IgD-negative memory B cell (primary cell): Measurements from ENCODE around the gene WDFY3. TPM values are rescaled to one million over a fixed set of nuclear protein-coding genes. Genes with fewer than 3 reads are reported as not detected.

Experiments
- H3K27ac Mint-ChIP-seq, 3 donors: one replicate each; pipeline ENCODE4 v1.8.0; 2020 to 2022; ENCODE audit warnings: mild to moderate bottlenecking in 3 of 3, mixed read lengths in 3 of 3, moderate library complexity in 1 of 3
- H3K27me3 Mint-ChIP-seq: one replicate; pipeline ENCODE4 v1.8.0; 2021; ENCODE audit warnings: mixed read lengths
- H3K36me3 Mint-ChIP-seq: one replicate; pipeline ENCODE4 v1.8.0; 2020; ENCODE audit warnings: mild to moderate bottlenecking, mixed read lengths
- H3K4me1 Mint-ChIP-seq, 3 donors: one replicate each; pipeline ENCODE4 v1.8.0; 2020 to 2022; ENCODE audit warnings: mixed read lengths in 3 of 3, mild to moderate bottlenecking in 1 of 3
- H3K4me3 Mint-ChIP-seq, 4 donors: one replicate each; pipeline ENCODE4 v1.8.0; 2020 to 2022; ENCODE audit warnings: mild to moderate bottlenecking in 4 of 4, mixed read lengths in 4 of 4, moderate library complexity in 3 of 4
- H3K9me3 Mint-ChIP-seq, 3 donors: one replicate each; pipeline ENCODE4 v1.8.0; 2020 to 2021; ENCODE audit warnings: mixed read lengths in 3 of 3, mild to moderate bottlenecking in 1 of 3
- polyA plus RNA-seq: library from polyadenylated mRNA; unstranded; fragments of 300-500 nt; fragmentation: Illumina TruSeq; gene quantifications from one replicate; pipeline ENCODE4 v1.2.3, GENCODE V29; 2021

WDFY3 gene
- polyA plus RNA-seq, 1 donor from 2014 or later = not detected

- H3K4me3 Mint-ChIP-seq = no peak overlapping the region
- peaks cover 12% of the 10 kb centered on the region for H3K27me3 Mint-ChIP-seq
- no peak overlapping the region for H3K27ac Mint-ChIP-seq
- H3K9me3 Mint-ChIP-seq = peaks cover 0 to 3% (median 0%) of the 10 kb centered on the region in 3 donors
- no peaks in the 10 kb centered on the region for H3K4me1 Mint-ChIP-seq
- H3K36me3 Mint-ChIP-seq = no peaks in the 10 kb centered on the region
Observed at GRCh38 chr4:84958434-84958833, 8.1 kb downstream of the WDFY3 start.

- H3K4me3 Mint-ChIP-seq = no peak overlapping the region
- peaks cover 0 to 3% (median 0%) of the 10 kb centered on the region in 3 donors for H3K9me3 Mint-ChIP-seq
- no peaks in the 10 kb centered on the region for H3K36me3 Mint-ChIP-seq
- peaks cover 11% of the 10 kb centered on the region for H3K27me3 Mint-ChIP-seq
- no peak overlapping the region for H3K27ac Mint-ChIP-seq
- no peaks in the 10 kb centered on the region for H3K4me1 Mint-ChIP-seq
Observed at GRCh38 chr4:84957514-84958420, 8.7 kb downstream of the WDFY3 start.

GRCh38 chr4:84956014-84956413 lies 10.5 kb downstream of the WDFY3 start:
- no peak overlapping the region for H3K27ac Mint-ChIP-seq
- H3K36me3 Mint-ChIP-seq = no peaks in the 10 kb centered on the region
- no peaks in the 10 kb centered on the region for H3K4me1 Mint-ChIP-seq
- H3K9me3 Mint-ChIP-seq = peaks cover 0 to 3% (median 0%) of the 10 kb centered on the region in 3 donors
- H3K27me3 Mint-ChIP-seq = peaks cover 4% of the 10 kb centered on the region
- H3K4me3 Mint-ChIP-seq = no peak overlapping the region

GRCh38 chr4:84954982-84955567 lies 11.4 kb downstream of the WDFY3 start:
- Mint-ChIP-seq H3K4me1 (no peaks in the 10 kb centered on the region), H3K27me3 (peaks cover under 1% of the 10 kb centered on the region), H3K36me3 (no peaks in the 10 kb centered on the region), H3K9me3 (peaks cover 0 to under 1% (median 0%) of the 10 kb centered on the region in 3 donors), H3K27ac (peak overlapping the region in 1 of 3 donors; percentile 47), H3K4me3 (no peak overlapping the region)

- Mint-ChIP-seq H3K4me1 (no peaks in the 10 kb centered on the region), H3K27me3 (no peaks in the 10 kb centered on the region), H3K4me3 (no peak overlapping the region), H3K36me3 (no peaks in the 10 kb centered on the region), H3K27ac (no peak overlapping the region), H3K9me3 (peaks cover 0 to 2% (median 0%) of the 10 kb centered on the region in 3 donors)
Observed at GRCh38 chr4:84952776-84953175, 13.7 kb downstream of the WDFY3 start.

GRCh38 chr4:84952004-84952403 lies 14.5 kb downstream of the WDFY3 start:
- H3K27me3 Mint-ChIP-seq = no peaks in the 10 kb centered on the region
- no peaks in the 10 kb centered on the region for H3K36me3 Mint-ChIP-seq
- H3K4me1 Mint-ChIP-seq = no peaks in the 10 kb centered on the region
- H3K27ac Mint-ChIP-seq = no peak overlapping the region
- no peak overlapping the region for H3K4me3 Mint-ChIP-seq
- H3K9me3 Mint-ChIP-seq = peaks cover 0 to 2% (median 0%) of the 10 kb centered on the region in 3 donors

GRCh38 chr4:84948056-84948455 lies 18.4 kb downstream of the WDFY3 start:
- no peaks in the 10 kb centered on the region for H3K36me3 Mint-ChIP-seq
- H3K9me3 Mint-ChIP-seq = peaks cover 0 to 2% (median under 1%) of the 10 kb centered on the region in 3 donors
- H3K4me1 Mint-ChIP-seq = no peaks in the 10 kb centered on the region
- H3K27ac Mint-ChIP-seq = no peak overlapping the region
- H3K27me3 Mint-ChIP-seq = no peaks in the 10 kb centered on the region
- H3K4me3 Mint-ChIP-seq = no peak overlapping the region

- peaks cover 2 to 13% (median 8%) of the 10 kb centered on the region in 3 donors for H3K9me3 Mint-ChIP-seq
- H3K27me3 Mint-ChIP-seq = no peaks in the 10 kb centered on the region
- H3K27ac Mint-ChIP-seq = no peak overlapping the region
- no peaks in the 10 kb centered on the region for H3K36me3 Mint-ChIP-seq
- H3K4me1 Mint-ChIP-seq = no peaks in the 10 kb centered on the region
- H3K4me3 Mint-ChIP-seq = no peak overlapping the region
Observed at GRCh38 chr4:84944947-84945346, 21.5 kb downstream of the WDFY3 start.

GRCh38 chr4:84940960-84941359 lies 25.5 kb downstream of the WDFY3 start:
- no peaks in the 10 kb centered on the region for H3K36me3 Mint-ChIP-seq
- H3K27me3 Mint-ChIP-seq = no peaks in the 10 kb centered on the region
- H3K4me1 Mint-ChIP-seq = no peaks in the 10 kb centered on the region
- no peak overlapping the region for H3K4me3 Mint-ChIP-seq
- peaks cover 4 to 13% (median 10%) of the 10 kb centered on the region in 3 donors for H3K9me3 Mint-ChIP-seq
- no peak overlapping the region for H3K27ac Mint-ChIP-seq

GRCh38 chr4:84939113-84939512 lies 27.4 kb downstream of the WDFY3 start:
- Mint-ChIP-seq H3K36me3 (no peaks in the 10 kb centered on the region), H3K4me3 (no peak overlapping the region), H3K27me3 (no peaks in the 10 kb centered on the region), H3K9me3 (peaks cover 4 to 13% (median 10%) of the 10 kb centered on the region in 3 donors), H3K4me1 (no peaks in the 10 kb centered on the region), H3K27ac (no peak overlapping the region)

GRCh38 chr4:84938316-84938715 lies 28.2 kb downstream of the WDFY3 start:
- H3K4me3 Mint-ChIP-seq = no peak overlapping the region
- no peaks in the 10 kb centered on the region for H3K27me3 Mint-ChIP-seq
- no peaks in the 10 kb centered on the region for H3K4me1 Mint-ChIP-seq
- peaks cover 1% of the 10 kb centered on the region for H3K36me3 Mint-ChIP-seq
- H3K27ac Mint-ChIP-seq = no peak overlapping the region
- H3K9me3 Mint-ChIP-seq = peaks cover 4 to 13% (median 10%) of the 10 kb centered on the region in 3 donors

- Mint-ChIP-seq H3K4me1 (peaks cover 0 to 1% (median under 1%) of the 10 kb centered on the region in 3 donors), H3K27ac (no peak overlapping the region), H3K9me3 (peaks cover 4 to 10% (median 8%) of the 10 kb centered on the region in 3 donors), H3K27me3 (no peaks in the 10 kb centered on the region), H3K36me3 (peaks cover 1% of the 10 kb centered on the region), H3K4me3 (no peak overlapping the region)
Observed at GRCh38 chr4:84937381-84937977, 29.0 kb downstream of the WDFY3 start.

GRCh38 chr4:84936123-84936522 lies 30.4 kb downstream of the WDFY3 start:
- Mint-ChIP-seq H3K4me3 (no peak overlapping the region), H3K36me3 (peaks cover 1% of the 10 kb centered on the region), H3K27ac (no peak overlapping the region), H3K9me3 (peaks cover 2 to 8% (median 3%) of the 10 kb centered on the region in 3 donors), H3K4me1 (peaks cover 0 to 2% (median 1%) of the 10 kb centered on the region in 3 donors), H3K27me3 (no peaks in the 10 kb centered on the region)

- Mint-ChIP-seq H3K4me3 (no peak overlapping the region), H3K4me1 (peaks cover 0 to 2% (median 1%) of the 10 kb centered on the region in 3 donors), H3K9me3 (peaks cover 0 to 1% (median 0%) of the 10 kb centered on the region in 3 donors), H3K36me3 (peaks cover 4% of the 10 kb centered on the region), H3K27me3 (no peaks in the 10 kb centered on the region), H3K27ac (no peak overlapping the region)
Observed at GRCh38 chr4:84932462-84932861, 34.0 kb downstream of the WDFY3 start.

GRCh38 chr4:84931961-84932360 lies 34.5 kb downstream of the WDFY3 start:
- H3K27me3 Mint-ChIP-seq = no peaks in the 10 kb centered on the region
- no peak overlapping the region for H3K27ac Mint-ChIP-seq
- H3K9me3 Mint-ChIP-seq = peaks cover 0 to 1% (median 0%) of the 10 kb centered on the region in 3 donors
- H3K4me3 Mint-ChIP-seq = no peak overlapping the region
- H3K36me3 Mint-ChIP-seq = peaks cover 4% of the 10 kb centered on the region
- H3K4me1 Mint-ChIP-seq = peaks cover 0 to 2% (median 1%) of the 10 kb centered on the region in 3 donors
